Eye (tissue), 1 donor: Measurements from ENCODE around the gene ADCK1.
"Not testable (repeated sequence)": the region's sequence is repeated elsewhere in the genome, so short reads cannot be mapped to it uniquely, and the experiment has no call there.

Experiments used
- DNase-seq: peaks from one replicate; pipeline ENCODE4 v3.0.0-alpha.2; 2015

Gene ADCK1

GRCh38 chr14:77866932-77867331 lies 67.0 kb downstream of the ADCK1 start:
- no peak for DNase-seq

- DNase-seq = no peak
Measured at GRCh38 chr14:77867476-77867875, 67.6 kb downstream of the ADCK1 start.

GRCh38 chr14:77868552-77869285 lies 68.8 kb downstream of the ADCK1 start:
- DNase-seq = peak; percentile 42

- no peak for DNase-seq
Measured at GRCh38 chr14:77869340-77869739, 69.4 kb downstream of the ADCK1 start.

- no peak for DNase-seq
Measured at GRCh38 chr14:77870646-77871045, 70.7 kb downstream of the ADCK1 start.

GRCh38 chr14:77872152-77872551 lies 72.2 kb downstream of the ADCK1 start:
- DNase-seq = no peak

GRCh38 chr14:77872983-77873382 lies 73.1 kb downstream of the ADCK1 start:
- no peak for DNase-seq

GRCh38 chr14:77878783-77879182 lies 78.9 kb downstream of the ADCK1 start:
- DNase-seq = no peak

- no peak for DNase-seq
Measured at GRCh38 chr14:77880056-77880455, 80.1 kb downstream of the ADCK1 start.

- DNase-seq = peak; percentile 51
Measured at GRCh38 chr14:77882098-77882497, 82.2 kb downstream of the ADCK1 start.

- DNase-seq = peak; percentile 67
Measured at GRCh38 chr14:77882636-77883035, 82.7 kb downstream of the ADCK1 start.

GRCh38 chr14:77883131-77883846 lies 83.4 kb downstream of the ADCK1 start:
- peak; percentile 35 for DNase-seq

GRCh38 chr14:77883847-77884238 lies 83.9 kb downstream of the ADCK1 start:
- DNase-seq = peak; percentile 35

GRCh38 chr14:77885367-77885766 lies 85.5 kb downstream of the ADCK1 start:
- no peak for DNase-seq

- no peak for DNase-seq
Measured at GRCh38 chr14:77886010-77886409, 86.1 kb downstream of the ADCK1 start.

GRCh38 chr14:77888903-77889302 lies 89.0 kb downstream of the ADCK1 start:
- not testable (repeated sequence) for DNase-seq

- no peak for DNase-seq
Measured at GRCh38 chr14:77889971-77890442, 90.1 kb downstream of the ADCK1 start.

- no peak for DNase-seq
Measured at GRCh38 chr14:77890873-77891272, 91.0 kb downstream of the ADCK1 start.

GRCh38 chr14:77892381-77892871 lies 92.5 kb downstream of the ADCK1 start:
- DNase-seq = no peak

GRCh38 chr14:77892890-77893484 lies 93.1 kb downstream of the ADCK1 start:
- no peak for DNase-seq

- DNase-seq = no peak
Measured at GRCh38 chr14:77897374-77897773, 97.5 kb downstream of the ADCK1 start.

- no peak for DNase-seq
Measured at GRCh38 chr14:77902811-77903210, 102.9 kb downstream of the ADCK1 start.

GRCh38 chr14:77903221-77903620 lies 103.3 kb downstream of the ADCK1 start:
- DNase-seq = no peak
